Measurements from ENCODE around the gene XRN2.
A peak's percentile ranks its signal among the peaks of the same experiment; 100 is the strongest.

XRN2 gene, protein sequence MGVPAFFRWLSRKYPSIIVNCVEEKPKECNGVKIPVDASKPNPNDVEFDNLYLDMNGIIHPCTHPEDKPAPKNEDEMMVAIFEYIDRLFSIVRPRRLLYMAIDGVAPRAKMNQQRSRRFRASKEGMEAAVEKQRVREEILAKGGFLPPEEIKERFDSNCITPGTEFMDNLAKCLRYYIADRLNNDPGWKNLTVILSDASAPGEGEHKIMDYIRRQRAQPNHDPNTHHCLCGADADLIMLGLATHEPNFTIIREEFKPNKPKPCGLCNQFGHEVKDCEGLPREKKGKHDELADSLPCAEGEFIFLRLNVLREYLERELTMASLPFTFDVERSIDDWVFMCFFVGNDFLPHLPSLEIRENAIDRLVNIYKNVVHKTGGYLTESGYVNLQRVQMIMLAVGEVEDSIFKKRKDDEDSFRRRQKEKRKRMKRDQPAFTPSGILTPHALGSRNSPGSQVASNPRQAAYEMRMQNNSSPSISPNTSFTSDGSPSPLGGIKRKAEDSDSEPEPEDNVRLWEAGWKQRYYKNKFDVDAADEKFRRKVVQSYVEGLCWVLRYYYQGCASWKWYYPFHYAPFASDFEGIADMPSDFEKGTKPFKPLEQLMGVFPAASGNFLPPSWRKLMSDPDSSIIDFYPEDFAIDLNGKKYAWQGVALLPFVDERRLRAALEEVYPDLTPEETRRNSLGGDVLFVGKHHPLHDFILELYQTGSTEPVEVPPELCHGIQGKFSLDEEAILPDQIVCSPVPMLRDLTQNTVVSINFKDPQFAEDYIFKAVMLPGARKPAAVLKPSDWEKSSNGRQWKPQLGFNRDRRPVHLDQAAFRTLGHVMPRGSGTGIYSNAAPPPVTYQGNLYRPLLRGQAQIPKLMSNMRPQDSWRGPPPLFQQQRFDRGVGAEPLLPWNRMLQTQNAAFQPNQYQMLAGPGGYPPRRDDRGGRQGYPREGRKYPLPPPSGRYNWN

DNA sequence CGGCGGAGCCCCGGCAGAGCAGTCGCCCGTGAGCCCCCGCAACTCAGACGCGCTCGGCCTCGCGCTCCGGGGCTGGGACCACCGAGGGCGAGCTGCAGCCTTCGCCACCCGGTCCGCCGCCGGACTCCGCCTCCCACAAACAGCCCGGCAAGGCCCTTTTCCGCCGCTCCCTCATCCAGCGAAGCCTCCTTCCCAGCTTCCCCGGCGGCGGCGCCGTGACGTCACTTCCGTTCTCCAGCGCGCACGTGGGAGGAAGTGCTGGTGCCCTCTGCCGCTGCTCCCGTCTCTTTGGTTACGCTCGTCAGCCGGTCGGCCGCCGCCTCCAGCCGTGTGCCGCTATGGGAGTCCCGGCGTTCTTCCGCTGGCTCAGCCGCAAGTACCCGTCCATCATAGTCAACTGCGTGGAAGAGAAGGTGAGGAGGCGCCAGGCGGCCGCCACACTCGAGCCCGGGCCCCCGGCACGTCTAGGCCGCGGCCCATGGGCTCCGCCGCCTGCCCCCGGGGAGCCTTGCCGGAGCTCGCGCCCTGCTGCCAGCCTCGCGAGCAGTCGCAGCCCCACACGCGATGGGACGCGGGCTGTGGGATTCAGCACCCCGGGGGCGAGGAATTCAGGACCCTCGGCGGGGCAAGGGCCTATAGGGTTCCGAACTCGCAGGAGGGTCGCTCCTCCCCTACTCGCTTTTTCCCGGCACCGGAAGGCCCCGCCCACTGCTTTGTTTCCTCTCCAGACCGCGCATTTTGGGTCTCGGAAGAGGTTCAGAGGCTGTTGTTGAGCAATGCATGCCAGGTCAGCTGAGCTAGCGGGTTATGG, at the start of gene XRN2:
Gene XRN2 (plus strand): TSS at position 271 of the 811 bp plus-strand sequence. CDS start 68 bp downstream, at position 339.
- TF ChIP-seq, protein P1, sequence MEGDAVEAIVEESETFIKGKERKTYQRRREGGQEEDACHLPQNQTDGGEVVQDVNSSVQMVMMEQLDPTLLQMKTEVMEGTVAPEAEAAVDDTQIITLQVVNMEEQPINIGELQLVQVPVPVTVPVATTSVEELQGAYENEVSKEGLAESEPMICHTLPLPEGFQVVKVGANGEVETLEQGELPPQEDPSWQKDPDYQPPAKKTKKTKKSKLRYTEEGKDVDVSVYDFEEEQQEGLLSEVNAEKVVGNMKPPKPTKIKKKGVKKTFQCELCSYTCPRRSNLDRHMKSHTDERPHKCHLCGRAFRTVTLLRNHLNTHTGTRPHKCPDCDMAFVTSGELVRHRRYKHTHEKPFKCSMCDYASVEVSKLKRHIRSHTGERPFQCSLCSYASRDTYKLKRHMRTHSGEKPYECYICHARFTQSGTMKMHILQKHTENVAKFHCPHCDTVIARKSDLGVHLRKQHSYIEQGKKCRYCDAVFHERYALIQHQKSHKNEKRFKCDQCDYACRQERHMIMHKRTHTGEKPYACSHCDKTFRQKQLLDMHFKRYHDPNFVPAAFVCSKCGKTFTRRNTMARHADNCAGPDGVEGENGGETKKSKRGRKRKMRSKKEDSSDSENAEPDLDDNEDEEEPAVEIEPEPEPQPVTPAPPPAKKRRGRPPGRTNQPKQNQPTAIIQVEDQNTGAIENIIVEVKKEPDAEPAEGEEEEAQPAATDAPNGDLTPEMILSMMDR (IDR thresholded peaks at IDR 0.05; ENCODE audit: poor library complexity, severe bottlenecking): peak; percentile 11
- DNase-seq (ENCODE audit: low spot score): peak; percentile 95
- Histone ChIP-seq H3K27ac (ENCODE audit: poor library complexity, severe bottlenecking) (peak within 1 kb of the TSS; percentile 72), H3K4me1 (ENCODE audit: insufficient read depth, poor library complexity, severe bottlenecking) (peaks cover 13% of the 10 kb centered on the region), H3K4me3 (ENCODE audit: severe bottlenecking) (peak within 1 kb of the TSS; percentile 87), H3K9me3 (ENCODE audit: severe bottlenecking) (no peaks in the 10 kb centered on the region), H3K27me3 (ENCODE audit: insufficient read depth, poor library complexity, severe bottlenecking) (no peaks in the 10 kb centered on the region), H3K36me3 (ENCODE audit: low read depth) (peaks cover 8% of the 10 kb centered on the region)
- peak; percentile 91 for ATAC-seq (ENCODE audit: low read depth)

- Histone ChIP-seq H3K36me3 (ENCODE audit: low read depth) (no peaks in the 10 kb centered on the region), H3K4me1 (ENCODE audit: insufficient read depth, poor library complexity, severe bottlenecking) (no peaks in the 10 kb centered on the region), H3K27me3 (ENCODE audit: insufficient read depth, poor library complexity, severe bottlenecking) (no peaks in the 10 kb centered on the region), H3K4me3 (ENCODE audit: severe bottlenecking) (no peak overlapping the region), H3K9me3 (ENCODE audit: severe bottlenecking) (no peaks in the 10 kb centered on the region), H3K27ac (ENCODE audit: poor library complexity, severe bottlenecking) (no peak overlapping the region)
- no peak for DNase-seq (ENCODE audit: low spot score)
- no peak for ATAC-seq (ENCODE audit: low read depth)
- TF ChIP-seq, protein P1 (IDR thresholded peaks at IDR 0.05; ENCODE audit: poor library complexity, severe bottlenecking): no peak
Observed at GRCh38 chr20:21257192-21257591, 45.9 kb upstream of the XRN2 start.

- Histone ChIP-seq H3K27me3 (ENCODE audit: insufficient read depth, poor library complexity, severe bottlenecking) (no peaks in the 10 kb centered on the region), H3K4me3 (ENCODE audit: severe bottlenecking) (no peak overlapping the region), H3K27ac (ENCODE audit: poor library complexity, severe bottlenecking) (no peak overlapping the region), H3K9me3 (ENCODE audit: severe bottlenecking) (no peaks in the 10 kb centered on the region), H3K4me1 (ENCODE audit: insufficient read depth, poor library complexity, severe bottlenecking) (no peaks in the 10 kb centered on the region), H3K36me3 (ENCODE audit: low read depth) (no peaks in the 10 kb centered on the region)
- TF ChIP-seq, protein P1 (IDR thresholded peaks at IDR 0.05; ENCODE audit: poor library complexity, severe bottlenecking): no peak
- ATAC-seq (ENCODE audit: low read depth) (no peak), DNase-seq (ENCODE audit: low spot score) (no peak)
Observed at GRCh38 chr20:21258411-21258810, 44.7 kb upstream of the XRN2 start.

DNA sequence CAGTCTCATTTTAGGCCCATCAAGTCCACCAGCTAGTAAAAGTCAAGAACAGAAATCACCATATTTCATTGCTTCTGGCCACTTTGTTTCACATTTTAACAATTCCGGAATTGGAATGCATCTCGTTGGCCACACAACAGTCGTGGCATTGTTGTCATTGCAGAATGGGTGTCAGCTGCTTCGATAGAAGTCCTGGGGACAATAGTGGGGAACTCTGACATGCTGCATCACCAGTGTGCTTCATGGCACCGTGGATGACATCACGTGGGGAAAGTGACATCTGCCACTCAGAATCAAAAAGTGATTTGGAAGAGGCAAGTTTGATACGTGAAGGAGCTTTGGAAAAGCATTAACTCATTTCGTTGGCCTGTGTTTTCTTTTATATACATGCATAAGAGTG, 43.8 kb upstream of the XRN2 start:
- TF ChIP-seq, protein P1 (IDR thresholded peaks at IDR 0.05; ENCODE audit: poor library complexity, severe bottlenecking): no peak
- Histone ChIP-seq H3K36me3 (ENCODE audit: low read depth) (no peaks in the 10 kb centered on the region), H3K4me3 (ENCODE audit: severe bottlenecking) (no peak overlapping the region), H3K4me1 (ENCODE audit: insufficient read depth, poor library complexity, severe bottlenecking) (no peaks in the 10 kb centered on the region), H3K9me3 (ENCODE audit: severe bottlenecking) (no peaks in the 10 kb centered on the region), H3K27me3 (ENCODE audit: insufficient read depth, poor library complexity, severe bottlenecking) (no peaks in the 10 kb centered on the region), H3K27ac (ENCODE audit: poor library complexity, severe bottlenecking) (no peak overlapping the region)
- ATAC-seq (ENCODE audit: low read depth) (no peak), DNase-seq (ENCODE audit: low spot score) (no peak)
